HG03025 (cell line): ENCODE results near the gene SLC26A11.

ENCODE experiments used
- ATAC-seq: cut with Tn5 transposase; IDR thresholded peaks from one replicate; pipeline ENCODE4 v1.9.1; 2021; ENCODE audit warnings: mild to moderate bottlenecking, moderate library complexity; ENCODE audit not compliant: unreplicated experiment, low FRiP score

SLC26A11 gene

DNA sequence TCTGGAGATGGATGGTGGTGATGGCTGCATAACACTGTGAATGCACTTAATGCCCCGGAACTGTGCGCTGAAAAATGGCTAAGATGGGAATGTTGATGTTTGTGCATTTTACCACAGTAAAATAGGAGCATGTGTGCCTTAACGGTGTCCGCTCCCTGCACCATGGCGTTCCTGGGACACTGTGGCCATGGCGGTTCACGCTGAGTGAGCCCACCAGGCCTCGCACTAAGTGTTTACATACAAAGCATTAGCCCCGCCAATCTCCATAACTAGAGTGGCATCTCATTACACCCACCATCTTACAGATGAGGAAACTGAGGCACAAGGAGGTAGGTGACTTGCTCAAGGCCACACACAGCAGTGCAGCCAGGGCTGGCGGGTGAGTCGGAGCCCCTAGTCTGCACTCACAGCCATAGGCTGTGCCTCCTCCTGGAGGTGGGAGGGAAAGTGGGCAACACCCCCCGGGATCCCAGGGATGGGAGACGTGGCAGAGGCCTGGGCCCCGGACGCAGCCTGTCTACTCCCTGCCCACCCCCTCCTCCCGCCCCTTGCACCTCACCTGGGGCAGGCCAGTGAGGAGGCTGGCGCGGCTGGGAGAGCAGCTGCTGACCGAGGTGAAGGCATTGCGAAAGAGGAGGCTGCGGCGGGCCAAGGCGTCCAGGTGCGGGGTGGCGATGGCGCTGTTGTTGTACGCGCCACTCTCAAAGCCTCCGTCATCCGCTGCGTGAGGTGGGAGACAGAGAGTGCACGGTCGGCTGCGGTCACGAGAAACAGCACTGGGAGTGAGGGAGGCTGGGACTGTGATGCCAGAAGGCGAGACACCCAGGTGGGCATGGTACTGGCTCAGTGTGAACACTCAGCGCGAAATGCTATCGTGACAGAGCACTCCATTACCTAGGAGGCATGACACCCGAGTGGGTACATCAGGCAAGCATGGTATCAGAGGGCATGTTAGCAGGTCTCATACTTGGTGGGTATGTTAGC, 3.5 kb upstream of the SLC26A11 start:
- ATAC-seq = no peak

DNA sequence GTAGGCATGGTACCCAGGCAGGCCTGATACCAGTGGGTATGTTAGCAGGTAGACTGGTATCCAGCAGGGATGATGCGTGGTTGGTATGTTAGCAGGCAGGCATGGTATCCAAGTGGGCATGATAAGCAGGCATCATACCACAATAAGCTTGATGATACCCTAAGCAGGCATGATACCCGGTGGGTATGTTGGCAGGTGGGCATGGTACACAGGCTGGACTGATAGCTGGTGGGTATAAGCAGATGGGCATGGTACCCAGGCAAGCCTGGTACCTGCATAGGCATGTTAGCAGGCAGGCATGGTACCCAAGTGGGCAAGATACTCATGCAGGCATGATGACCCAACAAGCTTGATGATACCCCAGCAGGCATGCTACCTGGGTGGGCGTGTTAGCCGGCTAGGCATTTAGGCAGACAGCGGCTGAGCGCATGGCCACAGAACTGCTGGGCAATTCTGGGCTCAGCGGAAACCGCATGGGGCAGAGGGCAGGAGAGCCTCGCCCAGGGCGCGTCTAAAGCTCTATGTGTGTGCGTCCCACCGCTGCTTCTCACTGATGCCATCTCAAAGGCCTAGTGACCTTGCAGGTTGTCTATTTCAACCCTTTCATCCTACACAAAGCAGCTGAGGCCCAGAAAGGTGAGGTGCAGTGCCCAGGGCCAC, 2.4 kb upstream of the SLC26A11 start:
- ATAC-seq = no peak

DNA sequence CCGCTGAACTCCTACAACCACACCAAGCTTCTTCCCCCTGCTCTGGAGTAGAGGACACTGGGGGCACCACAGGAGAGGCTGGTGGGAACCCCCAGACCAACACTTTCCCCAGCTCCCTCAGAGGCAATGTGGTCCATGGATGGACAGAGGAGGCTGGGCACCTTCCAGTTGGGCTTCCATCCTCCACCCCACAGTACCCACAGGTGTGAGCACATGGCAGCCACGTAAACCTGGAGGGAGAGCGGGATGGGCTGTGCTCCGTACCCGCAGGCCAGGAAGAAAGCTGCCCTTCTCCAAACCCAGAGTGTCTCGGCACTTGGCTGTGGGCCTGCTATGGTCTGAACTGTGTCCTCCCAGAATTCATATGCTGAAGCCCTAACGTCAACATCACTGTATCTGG, 1.8 kb upstream of the SLC26A11 start:
- no peak for ATAC-seq

DNA sequence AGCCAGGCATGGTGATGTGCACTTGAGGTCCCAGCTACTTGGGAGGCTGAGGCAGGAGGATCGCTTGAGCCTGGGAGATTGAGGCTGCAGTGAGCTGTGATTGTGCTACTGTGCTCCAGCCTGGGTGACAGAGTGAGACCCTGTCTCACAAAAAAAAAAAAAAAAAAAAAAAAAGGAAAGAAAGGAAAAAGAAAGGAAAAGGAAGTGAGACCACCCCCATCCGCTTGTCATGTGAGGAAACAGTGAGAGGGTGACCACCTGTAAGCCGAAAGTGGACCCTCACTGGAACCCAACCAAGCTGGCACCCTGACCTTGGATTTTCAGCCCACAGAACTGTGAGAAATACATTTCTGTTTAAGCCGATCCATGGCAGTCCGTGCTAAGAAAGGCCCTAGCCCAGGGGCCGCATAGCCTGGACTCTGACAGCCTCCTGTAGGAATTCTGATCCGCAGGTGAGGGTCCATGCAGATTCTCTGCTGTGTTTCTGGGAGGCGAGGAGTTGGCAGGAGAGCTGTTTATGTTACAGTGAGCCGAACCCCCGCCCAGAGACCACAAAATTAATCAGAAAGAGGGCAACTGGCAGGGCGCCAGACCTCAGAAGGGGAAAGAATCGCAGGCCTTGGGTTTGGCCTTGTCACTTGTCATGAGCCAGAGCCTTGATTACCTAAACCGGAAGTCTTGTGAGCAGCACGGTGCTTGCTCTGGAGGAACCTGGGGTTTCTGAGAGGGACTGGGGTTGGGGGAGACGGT, 1.0 kb upstream of the SLC26A11 start:
- ATAC-seq = no peak

DNA sequence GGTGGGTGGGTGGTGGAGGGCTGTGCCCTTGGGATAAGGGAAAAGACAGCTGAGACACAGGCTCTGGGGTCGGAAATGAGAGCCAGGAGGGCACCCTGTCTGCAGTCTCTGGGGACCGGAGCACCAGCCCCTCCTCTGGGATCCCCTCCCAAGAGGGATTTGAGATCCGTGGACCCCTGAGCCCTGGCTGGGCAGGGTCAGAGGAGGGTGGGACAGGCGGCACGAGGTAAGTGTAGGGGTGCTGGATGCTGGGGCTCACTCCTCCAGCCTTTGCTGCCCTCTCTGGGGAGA, 519 bp upstream of the SLC26A11 start:
- no peak for ATAC-seq

DNA sequence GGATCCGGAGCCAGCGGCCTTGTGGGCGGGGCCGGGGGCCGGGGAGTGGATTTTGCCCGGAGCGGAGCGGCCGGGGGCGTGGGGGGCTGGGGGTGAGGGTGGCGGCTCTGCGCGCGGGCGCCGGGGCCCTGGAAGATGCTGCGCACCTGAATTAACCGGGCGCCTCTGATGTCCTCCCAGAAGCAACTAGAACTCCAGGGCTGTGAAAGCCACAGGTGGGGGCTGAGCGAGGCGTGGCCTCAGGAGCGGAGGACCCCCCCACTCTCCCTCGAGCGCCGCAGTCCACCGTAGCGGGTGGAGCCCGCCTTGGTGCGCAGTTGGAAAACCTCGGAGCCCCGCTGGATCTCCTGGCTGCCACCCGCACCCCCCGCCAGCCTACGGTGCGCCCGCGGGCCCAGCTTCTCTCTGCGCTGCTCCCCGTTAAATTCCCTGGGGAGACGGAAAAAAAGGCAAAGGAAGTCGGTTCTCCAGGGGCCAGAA, 549 bp downstream of the SLC26A11 start:
- no peak for ATAC-seq

DNA sequence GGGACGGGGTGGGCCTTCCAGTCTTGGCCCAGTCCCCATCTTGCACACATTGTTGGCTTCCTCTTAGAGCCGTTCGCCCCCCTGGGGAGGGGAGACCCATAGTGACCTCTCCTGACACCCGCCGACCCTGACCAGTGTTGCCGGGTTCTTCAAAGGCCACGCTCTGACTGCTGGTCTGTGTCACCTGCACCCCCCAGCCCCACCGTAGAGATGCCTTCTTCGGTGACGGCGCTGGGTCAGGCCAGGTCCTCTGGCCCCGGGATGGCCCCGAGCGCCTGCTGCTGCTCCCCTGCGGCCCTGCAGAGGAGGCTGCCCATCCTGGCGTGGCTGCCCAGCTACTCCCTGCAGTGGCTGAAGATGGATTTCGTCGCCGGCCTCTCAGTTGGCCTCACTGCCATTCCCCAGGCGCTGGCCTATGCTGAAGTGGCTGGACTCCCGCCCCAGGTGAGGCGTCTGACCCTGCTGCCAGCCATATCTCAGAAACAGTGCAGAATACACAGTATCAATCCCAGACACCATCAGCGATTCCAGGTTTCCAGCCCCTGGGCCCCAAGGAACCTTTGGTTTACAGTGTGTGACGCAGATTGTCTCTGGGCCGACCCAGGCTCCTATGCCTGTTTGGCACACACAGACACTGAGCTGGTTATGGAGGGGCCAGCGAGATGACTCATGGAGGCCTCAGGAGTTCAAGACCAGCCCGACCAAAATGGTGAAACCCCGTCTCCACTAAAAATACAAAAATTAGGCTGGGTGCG, 1.3 kb downstream of the SLC26A11 start:
- no peak for ATAC-seq

DNA sequence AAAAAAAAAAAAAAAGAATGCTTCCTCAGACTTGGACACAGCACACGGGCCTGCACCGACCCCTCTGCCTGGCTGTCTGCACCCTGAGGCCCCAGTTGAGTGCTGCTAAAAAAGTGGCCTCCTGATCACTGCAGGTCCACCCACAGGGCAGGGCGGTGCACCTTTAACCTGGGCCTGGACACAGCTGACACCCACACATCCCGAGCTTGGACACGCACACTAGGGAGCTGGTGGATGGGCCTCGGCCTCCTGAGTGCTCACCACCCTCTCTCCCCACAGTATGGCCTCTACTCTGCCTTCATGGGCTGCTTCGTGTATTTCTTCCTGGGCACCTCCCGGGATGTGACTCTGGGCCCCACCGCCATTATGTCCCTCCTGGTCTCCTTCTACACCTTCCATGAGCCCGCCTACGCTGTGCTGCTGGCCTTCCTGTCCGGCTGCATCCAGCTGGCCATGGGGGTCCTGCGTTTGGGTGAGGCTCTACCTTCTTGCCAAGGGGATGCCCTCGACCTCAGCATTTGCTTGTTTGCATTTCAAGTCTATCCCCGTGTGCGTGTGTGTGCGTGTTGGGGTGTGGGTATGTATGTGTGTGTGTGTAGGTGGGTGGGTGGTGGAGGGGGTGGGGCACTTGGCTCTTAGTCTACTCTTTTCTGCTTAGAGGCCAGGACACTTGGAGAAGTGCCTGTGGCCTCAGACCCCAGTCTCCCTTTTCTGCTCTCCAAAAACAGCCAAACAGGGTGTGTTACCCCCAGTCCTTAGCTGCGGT, 2.3 kb downstream of the SLC26A11 start:
- no peak for ATAC-seq

DNA sequence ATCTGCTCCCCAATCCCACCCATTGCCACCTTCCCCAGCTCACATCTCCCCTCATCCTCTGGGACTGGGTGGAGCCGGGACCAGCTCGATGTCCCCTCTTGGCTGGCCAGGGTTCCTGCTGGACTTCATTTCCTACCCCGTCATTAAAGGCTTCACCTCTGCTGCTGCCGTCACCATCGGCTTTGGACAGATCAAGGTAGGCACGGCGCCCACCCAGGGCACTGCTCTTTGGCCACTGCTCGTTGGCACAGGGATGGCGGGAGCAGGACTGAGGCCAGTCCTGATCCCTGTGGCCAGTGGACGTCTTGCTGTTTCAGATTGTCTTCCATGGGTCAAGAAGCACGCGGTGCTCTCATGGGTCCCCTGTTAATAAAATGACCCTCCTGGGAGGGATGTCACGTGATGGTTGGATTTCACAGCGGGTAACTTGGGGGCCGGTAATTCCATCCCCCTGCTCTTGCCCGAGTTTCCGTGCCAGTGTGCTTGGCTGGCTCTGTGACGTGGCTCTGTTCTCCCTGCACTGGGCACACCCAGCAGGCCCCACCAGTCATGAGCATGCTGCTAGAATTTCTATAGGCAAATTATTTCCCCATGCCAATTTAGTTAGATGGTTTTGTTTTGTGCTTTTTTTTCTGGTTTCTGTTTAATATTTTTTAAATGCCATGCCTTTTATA, 3.1 kb downstream of the SLC26A11 start:
- ATAC-seq = no peak

DNA sequence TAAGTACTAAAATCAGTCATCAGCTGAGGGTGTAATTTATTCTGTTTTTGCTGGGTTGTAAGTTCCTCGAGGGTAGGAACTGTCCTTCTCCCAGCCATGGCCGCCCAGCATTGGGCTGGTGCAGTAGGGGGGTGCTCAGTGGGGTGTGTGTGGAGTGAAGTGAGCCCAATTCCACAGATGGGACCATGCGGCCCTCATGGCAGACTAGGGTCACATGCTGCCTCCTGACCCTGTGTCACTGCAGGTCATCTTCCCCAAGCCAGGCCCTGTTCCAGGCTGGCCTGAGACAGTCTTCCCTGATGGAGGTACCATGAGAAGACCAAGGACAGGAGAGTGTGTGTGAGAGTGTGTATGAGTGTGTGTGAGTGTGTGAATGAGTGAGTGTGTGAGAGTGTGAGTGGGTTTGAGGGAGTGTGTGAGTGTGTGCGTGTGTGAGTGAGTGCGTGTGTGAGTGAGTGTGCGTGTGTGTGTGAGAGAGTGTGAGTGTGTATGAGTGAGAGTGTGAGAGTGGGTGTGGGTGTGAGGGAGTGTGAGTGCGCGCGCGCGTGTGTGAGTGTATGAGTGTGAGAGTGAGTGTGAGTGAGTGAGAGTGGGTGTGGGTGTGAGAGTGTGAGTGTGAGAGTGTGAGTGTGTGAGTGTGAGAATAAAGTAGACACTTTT, 3.7 kb downstream of the SLC26A11 start:
- no peak for ATAC-seq

DNA sequence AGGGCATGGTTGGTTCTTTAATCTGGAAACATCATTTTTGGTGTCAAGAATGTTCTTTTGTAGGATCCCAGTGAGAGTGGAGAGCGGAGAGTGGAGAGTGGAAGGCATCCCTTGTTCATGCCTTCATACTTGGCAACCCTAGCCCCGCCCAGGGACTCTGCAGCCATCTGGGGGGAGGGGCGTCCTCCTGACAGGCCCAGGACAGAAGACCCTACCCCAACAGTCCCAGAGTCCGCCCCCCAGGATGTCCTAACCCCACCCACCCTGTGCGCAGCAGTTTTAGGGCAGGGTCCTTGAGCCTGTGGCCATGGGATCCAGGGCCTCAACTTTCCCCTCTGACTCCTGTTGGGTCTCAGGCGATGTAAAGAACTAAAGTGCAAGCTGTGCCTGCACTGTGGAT, 4.5 kb downstream of the SLC26A11 start:
- ATAC-seq = no peak

DNA sequence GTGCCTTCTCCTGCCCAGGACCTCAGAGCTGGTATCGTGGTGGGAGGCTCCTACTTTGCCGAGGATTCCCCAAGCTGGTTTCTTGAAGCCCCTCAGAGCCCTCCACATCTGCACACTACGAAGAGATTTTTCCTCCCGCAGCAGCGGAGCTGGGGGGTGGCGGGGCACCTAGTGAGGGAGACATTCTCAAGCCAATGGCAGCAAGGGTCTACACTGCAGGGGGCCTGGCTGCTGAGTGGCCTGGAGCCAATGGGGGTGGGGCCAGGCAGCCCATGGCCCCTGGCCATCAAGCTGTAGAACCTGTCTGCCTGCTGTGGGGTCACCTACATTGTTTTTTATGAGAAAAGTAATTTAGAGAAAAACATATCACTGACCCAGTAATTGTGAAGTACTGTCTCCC, 5.0 kb downstream of the SLC26A11 start:
- ATAC-seq = no peak

DNA sequence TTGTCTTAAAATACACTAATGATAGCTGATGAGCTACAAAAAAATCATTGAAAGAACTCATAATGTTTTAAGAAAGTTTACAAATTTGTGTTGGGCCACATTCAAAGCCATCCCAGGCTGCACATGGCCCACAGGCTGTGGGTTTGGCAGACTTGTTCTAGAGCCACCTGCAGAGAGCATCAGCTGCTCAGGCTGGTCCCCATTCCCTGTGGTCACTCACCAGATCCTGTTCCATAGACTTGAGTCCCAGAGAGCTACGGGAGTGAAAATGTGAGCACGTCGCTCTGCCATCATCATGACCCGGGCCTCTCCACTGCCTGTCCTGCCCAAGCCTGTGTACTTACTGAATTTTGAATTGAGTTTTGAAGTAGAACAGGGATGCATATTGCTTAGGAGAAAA, 6.9 kb downstream of the SLC26A11 start:
- no peak for ATAC-seq

DNA sequence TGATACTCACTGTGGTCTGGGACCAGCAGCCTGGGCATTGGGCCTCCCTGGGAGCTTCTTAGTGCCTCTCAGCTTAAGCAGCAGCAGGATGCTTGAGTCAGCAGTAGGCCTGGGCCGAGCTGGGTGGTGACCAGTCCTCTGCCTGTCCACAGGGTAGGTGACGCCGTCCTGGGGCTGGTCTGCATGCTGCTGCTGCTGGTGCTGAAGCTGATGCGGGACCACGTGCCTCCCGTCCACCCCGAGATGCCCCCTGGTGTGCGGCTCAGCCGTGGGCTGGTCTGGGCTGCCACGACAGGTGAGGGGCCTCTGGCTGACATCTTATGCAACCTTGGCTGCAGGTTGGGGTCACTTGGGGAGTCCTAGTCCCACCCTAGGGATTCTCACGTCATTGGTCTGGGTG, 7.4 kb downstream of the SLC26A11 start:
- ATAC-seq = no peak

DNA sequence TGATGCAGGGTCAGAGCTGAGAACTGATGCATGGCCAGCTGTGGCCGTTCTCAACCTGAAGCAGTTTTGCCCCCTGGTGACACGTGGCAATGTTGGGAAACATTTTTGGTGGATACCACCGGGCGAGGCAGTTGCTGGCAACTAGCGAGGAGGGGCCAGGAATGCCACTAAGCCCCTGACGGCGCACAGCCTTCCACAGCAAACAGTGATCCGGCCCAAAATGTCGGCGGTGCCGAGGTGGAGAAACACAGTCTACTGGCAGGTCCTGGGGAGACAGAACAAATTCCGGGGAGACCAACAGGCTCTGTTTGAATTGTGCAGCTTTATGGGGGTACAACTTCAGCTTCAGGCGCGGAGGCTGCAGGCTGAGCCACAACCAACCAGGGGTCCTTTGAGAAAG, 8.2 kb downstream of the SLC26A11 start:
- no peak for ATAC-seq

DNA sequence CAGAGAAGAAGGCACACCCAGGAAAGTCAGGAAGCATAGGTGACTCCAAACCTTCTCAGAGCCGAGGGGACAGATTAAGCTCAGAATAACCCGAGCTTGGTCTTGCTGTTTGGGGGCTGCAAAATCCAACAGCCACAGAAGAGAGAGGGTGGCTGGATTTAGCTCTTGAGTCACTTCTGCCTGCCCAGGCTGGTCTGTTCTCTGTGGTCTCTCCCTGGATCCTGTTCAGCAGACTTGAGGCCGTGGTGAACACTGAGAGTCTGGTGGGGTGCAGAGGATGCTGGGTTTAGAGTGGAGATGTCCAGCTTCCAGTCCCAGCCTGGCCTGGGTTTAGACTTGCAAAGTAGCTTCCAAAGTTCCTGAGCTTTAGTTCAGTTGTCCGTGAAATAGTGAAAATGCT, 8.8 kb downstream of the SLC26A11 start:
- ATAC-seq = no peak

DNA sequence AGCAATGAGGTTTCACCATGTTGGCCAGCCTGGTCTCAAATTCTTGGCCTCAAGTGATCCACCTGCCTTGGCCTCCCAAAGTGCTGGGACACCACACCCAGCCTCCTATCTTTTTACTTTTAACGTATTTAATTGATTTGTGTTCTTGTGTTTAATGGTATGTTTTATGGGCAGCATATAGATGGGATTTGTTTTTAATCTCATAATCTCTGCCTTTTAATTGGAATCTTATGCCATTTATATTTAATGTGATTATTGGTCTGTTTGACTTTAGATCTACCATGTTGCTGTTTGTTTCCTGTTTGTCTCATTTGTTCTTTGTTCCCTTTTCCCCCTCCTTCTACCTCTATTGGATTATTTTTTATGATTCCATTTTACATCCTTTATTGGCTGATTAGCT, 12.2 kb downstream of the SLC26A11 start:
- ATAC-seq = no peak

DNA sequence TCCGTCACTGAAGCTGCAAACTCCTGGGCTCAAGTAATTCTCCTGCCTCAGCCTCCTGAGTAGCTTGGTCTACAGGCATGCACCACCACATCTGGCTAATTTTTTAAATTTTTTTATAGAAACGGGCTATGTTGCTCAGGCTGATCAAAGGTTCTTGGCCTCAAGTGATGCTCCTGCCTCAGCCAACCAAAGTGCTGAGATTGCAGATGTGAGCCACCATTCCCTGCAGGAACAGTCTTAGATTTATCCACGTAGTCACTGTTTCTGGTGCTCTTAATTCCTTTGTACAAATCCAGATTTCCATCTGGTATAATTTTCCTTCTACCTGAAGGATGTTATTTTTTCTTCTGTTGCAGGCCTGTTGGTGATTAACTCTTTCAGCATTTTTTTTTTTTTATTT, 13.0 kb downstream of the SLC26A11 start:
- no peak for ATAC-seq

DNA sequence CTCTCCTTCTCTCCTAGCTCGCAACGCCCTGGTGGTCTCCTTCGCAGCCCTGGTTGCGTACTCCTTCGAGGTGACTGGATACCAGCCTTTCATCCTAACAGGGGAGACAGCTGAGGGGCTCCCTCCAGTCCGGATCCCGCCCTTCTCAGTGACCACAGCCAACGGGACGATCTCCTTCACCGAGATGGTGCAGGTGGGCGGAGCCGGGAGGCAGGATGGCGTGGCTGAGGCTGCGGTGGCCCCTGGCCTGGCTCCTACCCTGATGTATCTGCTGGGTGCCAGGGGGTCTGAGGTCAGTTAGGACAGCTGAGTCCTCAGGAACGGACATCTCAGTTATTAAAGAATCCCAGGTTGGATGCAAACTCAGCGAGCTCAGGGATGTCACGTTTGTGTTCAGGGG, 16.7 kb downstream of the SLC26A11 start:
- no peak for ATAC-seq
